ENCODE measurements around the gene TDRD7.

The TDRD7 gene

GRCh38 chr9:97534185-97534584, 122.3 kb downstream of the TDRD7 start:
- no peak for DNase-seq

GRCh38 chr9:97534961-97535594, 123.2 kb downstream of the TDRD7 start:
- DNase-seq: no peak

GRCh38 chr9:97535771-97536170, 123.9 kb downstream of the TDRD7 start:
- no peak for DNase-seq

- no peak for DNase-seq
Observed at GRCh38 chr9:97536480-97536879, 124.6 kb downstream of the TDRD7 start.

GRCh38 chr9:97543561-97543960, 131.7 kb downstream of the TDRD7 start:
- no peak for DNase-seq

- no peak for DNase-seq
Observed at GRCh38 chr9:97545486-97545885, 133.6 kb downstream of the TDRD7 start.

All from NCI-H2029 treated with DMSO at 0.1 percent for 48 hours (cell line).